NCI-H82 (cell line): Measurements from ENCODE around the gene IPO11.
"Not testable (repeated sequence)": the region's sequence is repeated elsewhere in the genome, so short reads cannot be mapped to it uniquely, and the experiment has no call there.

ENCODE experiments used
- DNase-seq: peaks from one replicate; lab custom pipeline; 2025; lab: John Stamatoyannopoulos, UW

IPO11 gene

GRCh38 chr5:62450259-62450658, 37.7 kb downstream of the IPO11 start:
- no peak for DNase-seq

- no peak for DNase-seq
These were observed 44.5 kb downstream of the IPO11 start for GRCh38 chr5:62457071-62457470.

DNA sequence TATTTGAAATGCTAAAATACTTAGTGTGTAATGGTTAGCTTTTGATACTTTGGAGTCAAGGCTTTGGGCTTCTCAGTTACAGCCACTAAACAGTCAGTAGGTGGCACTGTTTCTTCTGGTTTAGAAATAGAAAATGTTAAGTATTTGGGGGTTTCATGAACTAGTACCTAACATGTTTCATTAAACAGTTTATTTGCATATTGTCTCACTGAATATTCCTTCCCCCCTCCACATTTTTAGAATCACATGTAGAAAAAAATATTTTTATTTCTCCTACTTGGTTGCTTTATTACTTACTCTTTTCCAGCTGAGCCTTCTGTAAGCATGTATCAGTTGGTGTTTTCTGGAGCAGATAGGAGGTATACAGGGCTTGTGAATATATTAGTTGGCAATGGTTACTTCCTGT, 48.0 kb downstream of the IPO11 start:
- peak; percentile 52 for DNase-seq

GRCh38 chr5:62461561-62461960, 49.0 kb downstream of the IPO11 start:
- no peak for DNase-seq

DNA sequence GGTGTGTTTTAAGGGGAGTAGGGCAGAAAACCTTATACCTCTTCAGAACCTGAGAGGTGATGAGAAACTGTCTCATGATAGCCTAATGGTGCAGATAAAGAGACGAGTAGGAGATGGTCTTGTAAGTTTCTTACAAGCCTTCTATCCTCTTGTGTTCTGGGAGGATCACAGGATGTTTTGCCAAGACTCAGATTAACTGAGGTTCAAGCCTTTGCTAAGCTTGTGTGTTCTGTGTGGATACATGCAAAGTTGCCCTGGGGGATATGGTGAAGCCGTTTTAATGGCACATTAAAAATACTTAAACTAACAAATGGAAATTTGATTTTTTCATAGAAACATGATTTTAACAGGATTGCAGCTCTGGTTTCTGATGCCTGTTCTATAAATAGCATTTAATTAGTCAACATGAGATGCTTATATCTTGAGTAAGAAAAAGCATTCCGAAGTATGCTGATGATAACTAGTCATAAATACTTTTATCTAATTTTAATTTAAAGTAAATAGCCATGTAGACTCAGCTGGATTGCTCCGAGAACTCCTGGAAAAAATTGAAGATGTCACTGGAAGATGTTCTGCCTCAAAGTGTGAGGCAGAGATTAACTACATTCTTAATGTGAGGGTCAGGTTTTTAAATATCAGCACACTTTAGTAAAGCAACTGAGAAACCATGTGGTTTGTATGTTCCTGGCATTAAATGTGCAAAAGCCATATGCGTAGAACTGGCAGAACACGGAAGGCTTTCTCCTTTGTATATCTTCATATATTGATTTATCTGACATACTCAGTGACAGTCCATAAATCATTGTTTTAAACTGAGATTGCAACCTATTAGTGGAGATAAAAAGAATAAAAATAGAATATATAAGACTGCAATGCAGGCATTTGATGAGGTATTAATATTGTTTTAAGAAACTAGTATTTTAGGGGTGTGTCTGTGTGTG, 53.7 kb downstream of the IPO11 start:
- DNase-seq, result no peak

DNA sequence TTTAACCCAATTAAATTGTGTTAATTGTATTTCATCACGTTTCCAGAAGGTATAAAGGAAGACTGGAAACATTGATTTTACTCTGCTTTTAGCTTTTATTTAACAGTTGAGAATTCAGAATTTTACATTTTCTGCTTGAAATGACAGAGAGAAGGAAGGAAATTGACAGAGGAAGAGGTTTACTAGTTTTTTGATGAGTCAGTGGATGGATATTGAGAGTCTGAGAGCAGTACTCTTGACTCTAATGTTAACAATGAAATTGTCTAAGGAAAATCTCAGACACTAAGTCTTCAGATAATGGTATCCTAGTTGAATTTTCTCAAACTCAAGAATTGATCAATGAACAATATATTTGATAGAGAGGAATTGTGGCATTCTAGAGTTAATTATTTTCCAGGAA, 60.6 kb downstream of the IPO11 start:
- DNase-seq, result no peak

DNA sequence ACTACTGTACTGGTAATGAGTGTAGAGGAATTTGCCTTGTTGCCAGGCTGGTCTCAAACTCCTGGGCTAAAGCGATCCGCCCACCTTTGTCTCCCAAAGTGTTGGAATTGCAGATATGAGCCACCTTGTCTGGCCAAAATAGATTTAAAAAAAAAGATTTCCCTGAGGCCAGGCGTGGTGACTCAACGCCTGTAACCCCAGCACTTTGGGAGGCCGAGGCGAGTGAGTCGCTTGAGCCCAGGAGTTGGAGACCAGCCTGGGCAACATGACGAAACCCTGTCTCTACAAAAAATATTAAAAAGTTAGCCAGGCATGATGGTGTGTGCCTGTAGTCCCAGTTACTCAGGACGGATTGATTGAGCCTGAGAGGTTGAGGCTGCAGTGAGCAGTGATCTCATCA, 62.5 kb downstream of the IPO11 start:
- no peak for DNase-seq

- no peak for DNase-seq
These were observed 65.2 kb downstream of the IPO11 start for GRCh38 chr5:62477801-62478200.

GRCh38 chr5:62483556-62483955, 71.0 kb downstream of the IPO11 start:
- DNase-seq, result no peak

DNA sequence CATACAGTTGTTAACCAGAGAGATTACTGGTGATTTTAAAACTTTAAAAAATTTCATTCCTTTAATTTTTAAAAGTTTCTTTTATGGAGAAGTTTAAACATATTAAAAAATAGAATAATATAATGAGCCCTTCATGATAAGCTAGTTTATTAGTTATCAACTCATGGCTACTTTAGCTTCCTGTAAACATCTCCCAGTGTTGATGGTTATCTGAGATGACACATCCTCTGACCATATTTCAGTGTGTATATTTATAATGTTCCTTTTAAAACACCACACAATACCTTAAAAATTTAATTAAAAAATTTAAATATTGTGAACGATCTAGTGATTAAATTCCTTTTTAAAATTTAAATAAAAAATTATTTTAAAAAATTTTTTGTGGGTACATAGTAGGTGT, 74.1 kb downstream of the IPO11 start:
- DNase-seq, result no peak

DNA sequence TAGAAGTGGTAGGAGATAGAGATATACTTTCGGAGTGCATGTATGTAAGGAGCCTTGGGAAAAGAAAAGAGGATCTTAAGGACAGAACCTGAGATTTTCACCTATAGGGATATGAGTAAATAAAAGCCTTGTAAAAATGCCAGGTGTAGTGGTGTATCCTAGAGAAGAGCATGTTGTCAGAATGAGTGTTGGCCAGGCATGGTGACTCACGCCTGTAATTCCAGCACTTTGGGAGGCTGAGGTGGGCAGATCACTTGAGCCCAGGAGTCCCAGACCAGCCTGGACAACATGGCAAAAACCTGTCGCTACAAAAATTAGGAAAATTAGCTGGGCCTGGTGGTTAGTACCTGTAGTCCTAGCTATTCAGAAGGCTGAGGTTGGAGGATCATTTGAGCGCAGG, 76.0 kb downstream of the IPO11 start:
- no peak for DNase-seq

DNA sequence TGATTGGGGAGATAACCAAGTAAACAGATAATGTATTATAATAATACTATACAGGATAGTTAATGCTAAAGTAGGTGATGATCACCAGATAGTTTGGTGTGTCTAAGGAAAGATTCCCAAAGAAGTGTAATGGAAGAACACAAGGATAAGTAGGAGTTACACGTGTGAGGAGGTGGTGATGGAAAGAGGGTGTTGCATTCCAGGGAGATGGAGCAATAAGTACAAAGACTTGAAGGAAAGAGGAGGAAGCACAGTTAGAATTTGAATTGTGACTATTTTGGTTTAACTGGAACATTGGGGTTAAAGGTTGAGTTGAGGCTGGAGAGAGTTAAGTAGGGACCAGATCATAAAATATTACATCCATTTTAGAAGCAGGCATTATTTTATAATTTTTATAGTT, 76.9 kb downstream of the IPO11 start:
- DNase-seq, result no peak

DNA sequence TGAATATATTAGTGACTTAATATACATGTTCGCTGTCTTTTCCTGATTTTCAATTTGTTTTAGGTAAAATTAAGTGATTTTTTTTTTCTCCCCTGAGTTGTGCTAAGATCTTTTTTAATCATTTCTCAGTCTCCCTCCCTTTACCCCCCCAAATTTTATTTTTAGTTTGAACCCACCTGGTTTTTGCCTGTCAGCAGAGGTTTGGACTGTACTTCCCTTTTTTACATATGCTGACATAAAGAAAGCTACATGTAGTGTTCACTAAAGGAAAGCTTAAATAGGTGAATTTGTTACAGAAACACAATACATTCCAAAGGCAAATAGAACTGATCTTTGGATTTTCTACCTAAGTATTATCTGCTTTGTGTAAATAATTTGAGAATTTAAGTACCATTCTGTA, 82.2 kb downstream of the IPO11 start:
- DNase-seq, result no peak

- DNase-seq, result no peak
These were observed 84.3 kb downstream of the IPO11 start for GRCh38 chr5:62496876-62497275.

- DNase-seq, result no peak
These were observed 86.4 kb downstream of the IPO11 start for GRCh38 chr5:62498961-62499360.

GRCh38 chr5:62499756-62500155, 87.2 kb downstream of the IPO11 start:
- no peak for DNase-seq

- no peak for DNase-seq
These were observed 90.0 kb downstream of the IPO11 start for GRCh38 chr5:62502456-62503101.

- DNase-seq, result no peak
These were observed 91.6 kb downstream of the IPO11 start for GRCh38 chr5:62504129-62504528.

DNA sequence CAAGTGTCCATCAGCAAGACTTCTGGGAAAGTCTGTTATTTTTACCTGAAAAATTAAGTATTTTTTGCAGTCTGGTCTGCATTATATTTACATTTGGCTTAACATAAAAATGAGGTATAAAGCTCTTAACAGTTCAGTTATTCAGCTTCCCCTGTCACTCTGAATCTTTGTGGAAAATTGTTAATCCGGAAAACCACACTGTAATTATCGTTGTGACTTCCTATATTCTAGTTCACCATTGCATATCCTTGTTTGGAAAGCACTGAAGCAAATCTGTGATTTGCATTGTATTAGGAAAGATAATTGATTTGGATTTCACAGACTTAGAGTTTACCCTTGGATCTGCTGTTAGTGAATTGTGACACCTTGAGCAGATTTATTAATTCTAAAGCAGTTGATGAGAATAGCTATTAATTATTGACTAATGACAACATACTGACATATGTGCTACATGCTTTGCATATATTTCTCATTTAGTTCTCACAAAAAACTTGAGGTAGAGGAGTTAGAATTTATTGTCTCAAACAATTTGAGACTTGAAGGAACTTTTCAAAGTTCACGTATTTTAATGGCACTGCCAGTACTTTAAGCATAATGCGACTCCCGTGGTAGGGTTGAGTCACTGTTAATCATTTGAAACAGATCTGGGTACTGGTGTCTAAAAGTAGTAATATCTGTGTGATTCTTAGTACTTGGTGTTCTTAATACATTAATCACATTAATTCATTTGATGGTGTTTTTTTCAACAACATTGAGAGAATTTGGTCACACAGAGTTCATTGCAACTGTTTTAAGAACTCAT, 94.3 kb downstream of the IPO11 start:
- DNase-seq, result no peak

- not testable (repeated sequence) for DNase-seq
These were observed 96.2 kb downstream of the IPO11 start for GRCh38 chr5:62508760-62509159.

- DNase-seq, result no peak
These were observed 97.2 kb downstream of the IPO11 start for GRCh38 chr5:62509806-62510205.

- not testable (repeated sequence) for DNase-seq
These were observed 100.5 kb downstream of the IPO11 start for GRCh38 chr5:62513085-62513484.
